ENCODE results near the gene GNG14. TPM values are rescaled to one million over a fixed set of nuclear protein-coding genes. Genes with fewer than 3 reads are reported as not detected.
"Not testable (repeated sequence)": the region's sequence is repeated elsewhere in the genome, so short reads cannot be mapped to it uniquely, and the experiment has no call there.

The GNG14 gene
- total and polyA plus RNA-seq, 2 donors (not counting 3 experiments of a cell fraction or from before 2014, with no cell fraction given) = not detected

- dilution Hi-C loops (cut with MboI; ENCODE audit: extremely low pct_ligation_motif_present, low sequenced_read_pairs) = no loop called here
- BruUV-seq (replicated peaks) = no TSS peak
- intact Hi-C loops (cut with micrococcal nuclease) = no loop called here
Measured at GRCh38 chr19:12642506-12642905, 45.3 kb upstream of the GNG14 start.

GRCh38 chr19:12643716-12644115, 44.1 kb upstream of the GNG14 start:
- dilution Hi-C loops (cut with MboI; ENCODE audit: extremely low pct_ligation_motif_present, low sequenced_read_pairs); H3K36me3 ChIP-seq (ENCODE audit: control insufficient read depth in 2 of 2, extremely low read depth in 1 of 2, insufficient read depth in 2 of 2, low read length in 2 of 2); H3K27ac ChIP-seq (ENCODE audit: insufficient read depth, low read depth, low read length); H3K4me3 ChIP-seq (replicated peaks in 1 of 3; ENCODE audit: insufficient read depth in 1 of 3, low read depth in 1 of 3, low read length in 3 of 3); intact Hi-C loops (cut with micrococcal nuclease); H3K9ac ChIP-seq (replicated peaks; ENCODE audit: extremely low read depth, insufficient read depth, low read length); CTCF ChIA-PET; DNase-seq (ENCODE audit: low read depth, low spot score); FAIRE-seq; H3K4me2 ChIP-seq (ENCODE audit: insufficient read depth, low read length); POLR2A ChIA-PET; H3K27me3 ChIP-seq (ENCODE audit: control insufficient read depth in 2 of 2, insufficient read depth in 2 of 2, low read length in 2 of 2); H4K20me1 ChIP-seq (replicated peaks; ENCODE audit: control insufficient read depth, extremely low read depth, insufficient read depth, low read length); H3K4me1 ChIP-seq (ENCODE audit: control insufficient read depth, extremely low read depth, insufficient read depth, low read length); H3K9me3 ChIP-seq (replicated peaks; ENCODE audit: control insufficient read depth, insufficient read depth, low read length); H3K79me2 ChIP-seq (ENCODE audit: control insufficient read depth, insufficient read depth, low read length); H3K9me1 ChIP-seq (replicated peaks; ENCODE audit: control insufficient read depth, extremely low read depth, insufficient read depth, low read length); H2AFZ ChIP-seq (ENCODE audit: low read depth, low read length): not testable (repeated sequence)
- BruUV-seq (replicated peaks) = TSS peak; percentile 9

More at GRCh38 chr19:12642506-12642905, 45.3 kb upstream of the GNG14 start:
- DNase-seq (ENCODE audit: low read depth, low spot score) (no peak), FAIRE-seq (no peak)
- Histone ChIP-seq H3K27me3 (ENCODE audit: control insufficient read depth in 2 of 2, insufficient read depth in 2 of 2, low read length in 2 of 2) (no peaks in the 10 kb centered on the region), H3K79me2 (ENCODE audit: control insufficient read depth, insufficient read depth, low read length) (no peaks in the 10 kb centered on the region), H3K9me3 (replicated peaks; ENCODE audit: control insufficient read depth, insufficient read depth, low read length) (no peaks in the 10 kb centered on the region), H4K20me1 (replicated peaks; ENCODE audit: control insufficient read depth, extremely low read depth, insufficient read depth, low read length) (no peaks in the 10 kb centered on the region), H2AFZ (ENCODE audit: low read depth, low read length) (no peak overlapping the region), H3K9me1 (replicated peaks; ENCODE audit: control insufficient read depth, extremely low read depth, insufficient read depth, low read length) (no peaks in the 10 kb centered on the region), H3K4me1 (ENCODE audit: control insufficient read depth, extremely low read depth, insufficient read depth, low read length) (no peaks in the 10 kb centered on the region), H3K36me3 (ENCODE audit: control insufficient read depth in 2 of 2, extremely low read depth in 1 of 2, insufficient read depth in 2 of 2, low read length in 2 of 2) (no peaks in the 10 kb centered on the region), H3K4me2 (ENCODE audit: insufficient read depth, low read length) (no peak overlapping the region), H3K27ac (ENCODE audit: insufficient read depth, low read depth, low read length) (no peak overlapping the region), H3K9ac (replicated peaks; ENCODE audit: extremely low read depth, insufficient read depth, low read length) (no peak overlapping the region), H3K4me3 (replicated peaks in 1 of 3; ENCODE audit: insufficient read depth in 1 of 3, low read depth in 1 of 3, low read length in 3 of 3) (no peak overlapping the region)
- POLR2A ChIA-PET = no interaction called here
- no peak for TF ChIP-seq MYC (IDR thresholded peaks at IDR 0.05; ENCODE audit: low read depth, low read length)
- no peak for TF ChIP-seq MAX (IDR thresholded peaks at IDR 0.05; ENCODE audit: insufficient read depth, insufficient read length)
- TF ChIP-seq POLR2AphosphoS5 (IDR thresholded peaks at IDR 0.05; ENCODE audit: insufficient read depth, low read depth, low read length) = no peak
- TF ChIP-seq CTCF (IDR thresholded peaks at IDR 0.05; ENCODE audit: extremely low read depth in 1 of 2, insufficient read depth in 1 of 2, low read depth in 1 of 2, low read length in 2 of 2) = no peak
- TF ChIP-seq FOS (IDR thresholded peaks at IDR 0.05; ENCODE audit: borderline replicate concordance, insufficient read depth, low read length) = no peak
- no peak for TF ChIP-seq POLR2A (IDR thresholded peaks at IDR 0.05; ENCODE audit: low read depth, low read length)
- TF ChIP-seq GATA2 (IDR thresholded peaks at IDR 0.05; ENCODE audit: insufficient read depth, insufficient read length, low read depth, low read length) = no peak
- no peak for TF ChIP-seq EZH2 (IDR thresholded peaks at IDR 0.05; ENCODE audit: borderline replicate concordance, low read depth, low read length, severe bottlenecking)
- TF ChIP-seq JUN (IDR thresholded peaks at IDR 0.05; ENCODE audit: borderline replicate concordance, insufficient read depth, insufficient read length, low read depth) = no peak
- CTCF ChIA-PET = interaction anchor here (1.0 kb wide), 1 partner anchor 31 kb away, joined by 3 read pairs; the partner anchor contains the start of gene ZNF791

All from endothelial cell of umbilical vein (primary cell).